CD4-positive, alpha-beta T cell (primary cell): Measurements from ENCODE around the gene RTN4RL2. TPM values are rescaled to one million over a fixed set of nuclear protein-coding genes. Genes with fewer than 3 reads are reported as not detected.

Source experiments
- ATAC-seq: fragments of 200-7000 bp; cut with Tn5 transposase; one replicate; pipeline ENCODE4 v1.10.0; 2022; ENCODE audit warnings: mild to moderate bottlenecking; ENCODE audit not compliant: poor library complexity
- CTCF ChIA-PET: fragments of 350-600 bp; sonication (Branson Sonifier 250); formaldehyde crosslinking; loops from one replicate; lab custom pipeline; 2021; ENCODE audit warnings: antibody characterized with exemption, inconsistent platforms; lab: Charles Lee
- POLR2A ChIA-PET: fragments of 350-600 bp; sonication (Branson Sonifier 250); formaldehyde crosslinking; loops from one replicate; lab custom pipeline; 2021; ENCODE audit warnings: antibody characterized with exemption, inconsistent platforms; lab: Charles Lee
- DNase-seq, 14 experiments: peaks; one replicate each; pipeline ENCODE4 v3.0.0-alpha.2; 2013 to 2020; ENCODE audit warnings: mixed read lengths in 2 of 14
- H3K27ac ChIP-seq, 2 donors: one replicate each; pipeline versions ENCODE4 v1.5.1 to v1.7.0; 2013; ENCODE audit warnings: low read length in 2 of 2, low read depth in 1 of 2, mild to moderate bottlenecking in 1 of 2
- H3K27me3 ChIP-seq, 2 experiments: 1 replicate in 1 of 2; 2 replicates in 1 of 2; pipeline versions ENCODE4 v1.6.1 to v1.7.0; 2013; ENCODE audit warnings: low read length in 2 of 2, control low read depth in 1 of 2, mild to moderate bottlenecking in 1 of 2, moderate library complexity in 1 of 2; ENCODE audit not compliant: insufficient read depth in 2 of 2, control insufficient read depth in 1 of 2
- H3K36me3 ChIP-seq: one replicate; pipeline ENCODE4 v1.6.1; 2013; ENCODE audit warnings: low read length, control low read depth; ENCODE audit not compliant: insufficient read depth
- H3K4me1 ChIP-seq: one replicate; pipeline ENCODE4 v1.6.1; 2013; ENCODE audit warnings: low read length, control low read depth; ENCODE audit not compliant: insufficient read depth
- H3K4me3 ChIP-seq: one replicate; pipeline ENCODE4 v1.5.1; 2013; ENCODE audit warnings: mild to moderate bottlenecking, low read length, moderate library complexity
- H3K9me3 ChIP-seq, 2 experiments: 1 replicate in 1 of 2; 2 replicates in 1 of 2; pipeline versions ENCODE4 v1.6.1 to v1.7.0; 2013; ENCODE audit warnings: low read length in 2 of 2, mild to moderate bottlenecking in 2 of 2, control low read depth in 1 of 2, moderate library complexity in 1 of 2; ENCODE audit not compliant: control insufficient read depth in 1 of 2, insufficient read depth in 1 of 2
- H3K27ac Mint-ChIP-seq: one replicate; pipeline ENCODE4 v1.8.0; 2020; ENCODE audit warnings: mixed read lengths
- H3K27me3 Mint-ChIP-seq: one replicate; pipeline ENCODE4 v1.8.0; 2021; ENCODE audit warnings: mixed read lengths
- H3K36me3 Mint-ChIP-seq: one replicate; pipeline ENCODE4 v1.8.0; 2021; ENCODE audit warnings: low read depth, mixed read lengths
- H3K4me1 Mint-ChIP-seq: one replicate; pipeline ENCODE4 v1.8.0; 2021; ENCODE audit warnings: low read depth, mixed read lengths
- H3K4me3 Mint-ChIP-seq: one replicate; pipeline ENCODE4 v1.8.0; 2020; ENCODE audit warnings: mild to moderate bottlenecking, mixed read lengths
- H3K9me3 Mint-ChIP-seq: one replicate; pipeline ENCODE4 v1.8.0; 2020; ENCODE audit warnings: mixed read lengths
- CTCF ChIP-seq: fragments of 200-600 bp; IDR thresholded peaks from one replicate; pipeline ENCODE4 v1.8.0; 2022; ENCODE audit warnings: antibody characterized with exemption, mild to moderate bottlenecking
- intact Hi-C, 2 experiments: fragments of 100-400 bp; cut with DNase I in 1 of 2; cut with micrococcal nuclease in 1 of 2; formaldehyde crosslinking; loops; one replicate each; pipeline versions ENCODE4 v1.15.1 to v1.9.0; 2023 to 2025; cut with DNase I, micrococcal nuclease
- total RNA-seq, 174 experiments: library from RNA in 2 of 174; stranded (reverse) in 2 of 174; gene quantifications; one replicate each; pipeline ENCODE4 v1.2.3 and lab custom pipeline; 2021 to 2026

Gene RTN4RL2
- total RNA-seq, 2 experiments from 2014 or later, result 0.17 to 0.19 TPM

- Mint-ChIP-seq H3K27ac (no peak overlapping the region), H3K9me3 (no peaks in the 10 kb centered on the region), H3K4me1 (no peaks in the 10 kb centered on the region), H3K27me3 (no peaks in the 10 kb centered on the region), H3K4me3 (no peak overlapping the region), H3K36me3 (peaks cover 88% of the 10 kb centered on the region)
- peaks cover 65% of the 10 kb centered on the region for H3K36me3 ChIP-seq
- no peaks in the 10 kb centered on the region for H3K27me3 ChIP-seq
- no peak for TF ChIP-seq CTCF
- ATAC-seq (no peak), DNase-seq (no peak)
- CTCF ChIA-PET, result interaction anchor here (1.8 kb wide), 1 partner anchor 42 kb away, joined by 3 read pairs; no protein-coding TSS in a partner anchor
- no peaks in the 10 kb centered on the region for H3K9me3 ChIP-seq
- POLR2A ChIA-PET, result no interaction called here
- no peak overlapping the region for H3K4me3 ChIP-seq
- H3K27ac ChIP-seq, result no peak overlapping the region
- intact Hi-C loops, result no loop called here
- H3K4me1 ChIP-seq, result no peaks in the 10 kb centered on the region
Measured at GRCh38 chr11:57416436-57416835, 43.9 kb upstream of the RTN4RL2 start.

- ChIA-PET CTCF (interaction anchor here (1.8 kb wide), 1 partner anchor 41 kb away, joined by 3 read pairs; no protein-coding TSS in a partner anchor), POLR2A (no interaction called here)
- Mint-ChIP-seq H3K4me1 (peaks cover under 1% of the 10 kb centered on the region), H3K9me3 (no peaks in the 10 kb centered on the region), H3K4me3 (no peak overlapping the region), H3K36me3 (peaks cover 88% of the 10 kb centered on the region), H3K27me3 (no peaks in the 10 kb centered on the region), H3K27ac (no peak overlapping the region)
- intact Hi-C loops, result no loop called here
- Histone ChIP-seq H3K4me3 (no peak overlapping the region), H3K4me1 (no peaks in the 10 kb centered on the region), H3K27me3 (no peaks in the 10 kb centered on the region), H3K27ac (no peak overlapping the region), H3K9me3 (no peaks in the 10 kb centered on the region), H3K36me3 (peaks cover 65% of the 10 kb centered on the region)
- no peak for ATAC-seq
- DNase-seq, result no peak
- TF ChIP-seq CTCF, result no peak
Measured at GRCh38 chr11:57417056-57417455, 43.3 kb upstream of the RTN4RL2 start.

DNA sequence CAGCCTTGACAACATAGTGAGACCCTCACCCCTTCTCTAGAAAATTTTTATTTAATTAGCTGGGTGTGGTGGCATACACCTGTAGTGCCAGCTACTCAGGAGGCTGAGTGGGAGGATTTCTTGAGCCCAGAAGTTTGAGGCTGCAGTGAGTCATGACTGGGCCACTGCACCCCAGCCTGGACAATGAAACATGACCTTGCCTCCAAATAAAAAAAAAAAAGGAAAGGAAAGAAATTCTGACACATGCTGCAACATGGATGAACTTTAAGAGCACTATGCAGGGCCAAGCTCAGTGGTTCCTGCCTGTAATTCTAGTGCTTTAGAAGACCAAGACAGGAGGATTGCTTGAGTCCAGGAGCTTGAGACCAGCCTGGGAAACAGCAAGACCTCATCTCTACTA lies 42.2 kb upstream of the RTN4RL2 start:
- Mint-ChIP-seq H3K9me3 (no peaks in the 10 kb centered on the region), H3K27ac (no peak overlapping the region), H3K4me3 (no peak overlapping the region), H3K4me1 (peaks cover 11% of the 10 kb centered on the region), H3K36me3 (peaks cover 92% of the 10 kb centered on the region), H3K27me3 (no peaks in the 10 kb centered on the region)
- DNase-seq, result no peak
- Histone ChIP-seq H3K36me3 (peaks cover 66% of the 10 kb centered on the region), H3K27ac (no peak overlapping the region), H3K4me1 (no peaks in the 10 kb centered on the region), H3K27me3 (no peaks in the 10 kb centered on the region), H3K4me3 (no peak overlapping the region), H3K9me3 (no peaks in the 10 kb centered on the region)
- TF ChIP-seq CTCF, result no peak
- POLR2A ChIA-PET, result interaction anchor here (0.6 kb wide), 1 partner anchor 1273 kb away, joined by 3 read pairs; no protein-coding TSS in a partner anchor
- no peak for ATAC-seq
- intact Hi-C loops, result no loop called here
- CTCF ChIA-PET, result interaction anchor here (0.5 kb wide), 1 partner anchor 178 kb away, joined by 3 read pairs; no protein-coding TSS in a partner anchor
